ENCODE measurements around the gene HBD.

GRCh38 chr11:5192738-5193137 lies 41.5 kb downstream of the HBD start:
- no peak for TF ChIP-seq BHLHE40 (IDR thresholded peaks at IDR 0.05; ENCODE audit: borderline replicate concordance)
- TF ChIP-seq FOXM1 (IDR thresholded peaks at IDR 0.05; ENCODE audit: borderline replicate concordance) = no peak
- no peak for TF ChIP-seq ELF4 (IDR thresholded peaks at IDR 0.05)
- TF ChIP-seq SP1 (IDR thresholded peaks at IDR 0.05) = no peak
- TF ChIP-seq FOXK2 (IDR thresholded peaks at IDR 0.05) = no peak
